Measurements from ENCODE around the gene IGSF5. TPM values are rescaled to one million over a fixed set of nuclear protein-coding genes. Genes with fewer than 3 reads are reported as not detected.

The IGSF5 gene
- polyA plus RNA-seq, 3 donors: not detected

- no CpG with 5 or more reads among the region's 1 CpG for WGBS (ENCODE audit: insufficient coverage)
- H3K9me3 Mint-ChIP-seq: peaks cover 2 to 20% (median 10%) of the 10 kb centered on the region in 7 donors
- Histone ChIP-seq H3K27me3 (ENCODE audit: control insufficient read depth in 2 of 2, insufficient read depth in 2 of 2, low read length in 2 of 2) (no peaks in the 10 kb centered on the region), H3K4me3 (replicated peaks in 1 of 3; ENCODE audit: low read depth in 2 of 3, low read length in 3 of 3) (no peak overlapping the region), H3K27ac (ENCODE audit: low read depth in 1 of 2, low read length in 2 of 2) (no peak overlapping the region), H3K4me2 (replicated peaks; ENCODE audit: extremely low read depth, low read length, poor library complexity, severe bottlenecking) (no peak overlapping the region), H3K9me3 (replicated peaks in 1 of 2; ENCODE audit: control insufficient read depth in 1 of 2, insufficient read depth in 1 of 2, low read length in 2 of 2) (peaks cover 0 to 7% of the 10 kb centered on the region in 2 donors), H3K9ac (ENCODE audit: insufficient read depth, low read length, poor library complexity, severe bottlenecking) (no peak overlapping the region), H4K20me1 (ENCODE audit: insufficient read depth, low read length) (no peaks in the 10 kb centered on the region), H3K79me2 (ENCODE audit: insufficient read depth, low read length) (no peaks in the 10 kb centered on the region), H3K4me1 (ENCODE audit: control insufficient read depth in 1 of 2, insufficient read depth in 2 of 2, low read length in 2 of 2) (no peaks in the 10 kb centered on the region), H2AFZ (ENCODE audit: insufficient read depth, low read depth, low read length, poor library complexity, severe bottlenecking) (no peak overlapping the region), H3K36me3 (replicated peaks in 1 of 2; ENCODE audit: control insufficient read depth in 1 of 2, insufficient read depth in 2 of 2, low read length in 2 of 2) (no peaks in the 10 kb centered on the region)
- no peak for TF ChIP-seq CTCF (IDR thresholded peaks at IDR 0.05)
- H3K27ac Mint-ChIP-seq: no peak overlapping the region
- no peaks in the 10 kb centered on the region for H3K36me3 Mint-ChIP-seq
- peaks cover 0 to 2% (median 2%) of the 10 kb centered on the region in 3 donors for H3K27me3 Mint-ChIP-seq (ENCODE audit: low read depth in 3 of 3)
- no peak for DNase-seq
- intact Hi-C loops (cut with micrococcal nuclease): no loop called here
- H3K4me3 Mint-ChIP-seq: no peak overlapping the region
- H3K4me1 Mint-ChIP-seq: no peaks in the 10 kb centered on the region
These were observed 41.4 kb upstream of the IGSF5 start for GRCh38 chr21:39703578-39703977.

DNA sequence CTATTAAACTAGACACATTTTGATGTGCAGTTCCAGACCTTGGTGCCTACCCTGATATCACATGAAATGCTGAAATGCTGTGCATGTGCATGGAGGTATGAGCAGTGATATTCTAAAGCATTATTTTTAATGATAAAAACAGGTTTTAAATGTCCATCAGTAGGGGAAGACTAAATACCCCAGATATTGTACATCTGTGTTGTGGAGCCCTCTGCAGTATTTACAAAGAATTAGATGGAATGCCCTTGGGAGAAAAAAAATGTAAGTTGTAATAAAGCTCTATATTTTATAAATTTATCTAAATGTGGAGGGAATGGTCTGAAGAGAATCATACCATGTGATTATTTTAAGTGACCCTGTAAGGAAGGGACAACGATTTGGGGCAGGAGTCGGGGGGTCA is 39.1 kb upstream of the IGSF5 start:
- Histone ChIP-seq H3K9ac (ENCODE audit: insufficient read depth, low read length, poor library complexity, severe bottlenecking) (no peak overlapping the region), H3K27ac (ENCODE audit: low read depth in 1 of 2, low read length in 2 of 2) (no peak overlapping the region), H4K20me1 (ENCODE audit: insufficient read depth, low read length) (no peaks in the 10 kb centered on the region), H3K4me2 (replicated peaks; ENCODE audit: extremely low read depth, low read length, poor library complexity, severe bottlenecking) (no peak overlapping the region), H2AFZ (ENCODE audit: insufficient read depth, low read depth, low read length, poor library complexity, severe bottlenecking) (no peak overlapping the region), H3K36me3 (replicated peaks in 1 of 2; ENCODE audit: control insufficient read depth in 1 of 2, insufficient read depth in 2 of 2, low read length in 2 of 2) (no peaks in the 10 kb centered on the region), H3K4me1 (ENCODE audit: control insufficient read depth in 1 of 2, insufficient read depth in 2 of 2, low read length in 2 of 2) (no peaks in the 10 kb centered on the region), H3K27me3 (ENCODE audit: control insufficient read depth in 2 of 2, insufficient read depth in 2 of 2, low read length in 2 of 2) (no peaks in the 10 kb centered on the region), H3K4me3 (replicated peaks in 1 of 3; ENCODE audit: low read depth in 2 of 3, low read length in 3 of 3) (no peak overlapping the region), H3K9me3 (replicated peaks in 1 of 2; ENCODE audit: control insufficient read depth in 1 of 2, insufficient read depth in 1 of 2, low read length in 2 of 2) (peaks cover 0 to 7% of the 10 kb centered on the region in 2 donors), H3K79me2 (ENCODE audit: insufficient read depth, low read length) (no peaks in the 10 kb centered on the region)
- H3K9me3 Mint-ChIP-seq: peaks cover 2 to 20% (median 10%) of the 10 kb centered on the region in 7 donors
- TF ChIP-seq CTCF (IDR thresholded peaks at IDR 0.05): no peak
- H3K27me3 Mint-ChIP-seq (ENCODE audit: low read depth in 3 of 3): peaks cover 0 to 1% (median 0%) of the 10 kb centered on the region in 3 donors
- no peak overlapping the region for H3K4me3 Mint-ChIP-seq
- H3K4me1 Mint-ChIP-seq: no peaks in the 10 kb centered on the region
- DNase-seq: no peak
- intact Hi-C loops (cut with micrococcal nuclease): no loop called here
- WGBS (ENCODE audit: insufficient coverage): 87% methylated on average over 2 of the region's 2 CpGs
- H3K27ac Mint-ChIP-seq: no peak overlapping the region
- no peaks in the 10 kb centered on the region for H3K36me3 Mint-ChIP-seq
